Activated CD8-positive, alpha-beta memory T cell treated with anti-CD3 and anti-CD28 coated beads for 36 hours (primary cell): ENCODE results near the gene PRAMEF4. TPM values are rescaled to one million over a fixed set of nuclear protein-coding genes. Genes with fewer than 3 reads are reported as not detected.
"Not testable (repeated sequence)": the region's sequence is repeated elsewhere in the genome, so short reads cannot be mapped to it uniquely, and the experiment has no call there.

Source experiments
- CTCF ChIA-PET: fragments of 350-600 bp; sonication (Branson Sonifier 250); formaldehyde crosslinking; loops from one replicate; lab custom pipeline; 2021; ENCODE audit warnings: antibody characterized with exemption; lab: Charles Lee
- POLR2A ChIA-PET: fragments of 350-600 bp; sonication (Branson Sonifier 250); formaldehyde crosslinking; loops from one replicate; lab custom pipeline; 2021; ENCODE audit warnings: antibody characterized with exemption; lab: Charles Lee
- total RNA-seq, 2 experiments: library from RNA; stranded (reverse); gene quantifications; one replicate each; pipeline ENCODE4 v1.2.3, GENCODE V29; 2021

PRAMEF4 gene
- total RNA-seq: not detected

DNA sequence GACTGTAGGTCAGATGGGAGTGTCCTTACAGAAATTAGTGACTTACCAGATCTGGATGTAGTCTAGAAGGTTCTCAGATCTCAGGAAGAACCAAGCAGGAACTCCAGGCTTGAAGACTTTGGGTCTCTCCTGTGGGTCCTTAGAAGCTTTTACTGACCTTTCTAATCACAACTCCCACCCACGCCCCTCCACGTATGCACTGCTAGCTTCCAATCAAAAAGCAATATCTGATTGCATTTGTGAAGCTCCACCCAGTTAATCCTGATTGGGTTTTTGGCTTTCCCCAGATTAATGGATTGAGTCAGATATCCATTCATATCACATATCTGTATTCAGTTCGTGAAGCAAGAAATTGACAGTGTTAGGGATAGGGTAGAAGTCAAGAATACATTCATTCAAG lies at the start of gene PRAMEF4:
PRAMEF4 (minus strand) TSS at position 101 of the 400 bp plus-strand sequence. CDS start 2,807 bp downstream, outside the sequence.
- CTCF ChIA-PET, POLR2A ChIA-PET: not testable (repeated sequence)

DNA sequence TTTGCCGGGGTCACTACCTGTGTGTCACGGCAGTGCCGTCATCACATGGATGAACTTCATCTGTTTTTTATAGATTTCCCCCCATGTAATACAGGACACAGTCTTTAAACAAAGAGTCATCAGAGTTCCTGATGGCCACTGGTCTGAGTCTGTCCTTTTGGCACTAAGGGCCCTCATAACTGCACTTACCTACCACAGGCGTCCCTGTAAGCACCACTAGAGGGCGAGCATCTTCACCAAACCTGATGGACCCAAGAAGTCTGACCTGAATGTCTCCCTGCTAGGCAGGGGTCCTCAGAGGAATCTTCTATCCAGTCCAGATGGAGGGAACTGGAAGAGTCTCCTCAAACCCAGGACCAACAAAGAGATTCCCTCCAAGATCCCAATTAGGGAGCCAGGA lies 38.4 kb upstream of the PRAMEF4 start:
- POLR2A ChIA-PET, CTCF ChIA-PET: not testable (repeated sequence)

DNA sequence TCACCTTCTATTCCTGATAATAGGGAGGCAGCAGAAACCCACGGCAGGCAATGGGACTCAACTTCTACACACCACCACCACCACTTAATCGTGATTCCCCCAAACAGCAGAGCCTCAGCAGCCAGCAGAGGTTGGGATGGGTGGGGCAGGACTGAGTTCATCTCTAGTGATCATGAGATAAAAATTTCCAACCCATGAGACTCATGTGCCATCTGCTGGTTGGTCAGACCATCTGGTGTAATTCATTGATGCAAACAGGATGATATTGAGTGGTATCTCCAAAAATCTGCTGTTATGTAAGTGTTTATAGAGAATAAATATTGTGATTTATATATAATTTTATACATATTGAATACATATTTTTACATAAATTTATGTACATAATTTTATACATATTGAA lies 35.7 kb upstream of the PRAMEF4 start:
- POLR2A ChIA-PET, CTCF ChIA-PET: not testable (repeated sequence)

DNA sequence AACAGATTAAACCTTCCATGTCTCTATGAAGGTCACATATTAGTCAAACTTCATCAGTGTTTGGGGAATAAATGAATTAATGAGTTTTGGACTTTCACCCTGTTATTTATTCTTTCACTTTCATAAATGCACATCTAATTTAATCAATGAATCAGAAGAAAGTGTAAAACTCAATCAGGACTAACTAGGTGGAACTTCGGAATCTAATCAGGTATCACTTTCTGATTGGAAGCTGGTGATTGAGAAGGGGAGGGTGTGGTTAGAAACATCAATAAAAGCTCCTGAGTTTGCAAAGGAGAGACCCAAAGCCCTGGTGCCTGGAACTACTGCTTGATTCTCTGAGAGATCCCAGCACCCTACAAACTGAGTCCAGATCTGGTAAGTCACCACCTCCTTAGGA lies 30.3 kb upstream of the PRAMEF4 start, which contains the start of gene PRAMEF7:
PRAMEF7 (plus strand) TSS at position 301 of the 400 bp plus-strand sequence. CDS start 1,083 bp downstream, outside the sequence.
- POLR2A ChIA-PET, CTCF ChIA-PET: not testable (repeated sequence)

DNA sequence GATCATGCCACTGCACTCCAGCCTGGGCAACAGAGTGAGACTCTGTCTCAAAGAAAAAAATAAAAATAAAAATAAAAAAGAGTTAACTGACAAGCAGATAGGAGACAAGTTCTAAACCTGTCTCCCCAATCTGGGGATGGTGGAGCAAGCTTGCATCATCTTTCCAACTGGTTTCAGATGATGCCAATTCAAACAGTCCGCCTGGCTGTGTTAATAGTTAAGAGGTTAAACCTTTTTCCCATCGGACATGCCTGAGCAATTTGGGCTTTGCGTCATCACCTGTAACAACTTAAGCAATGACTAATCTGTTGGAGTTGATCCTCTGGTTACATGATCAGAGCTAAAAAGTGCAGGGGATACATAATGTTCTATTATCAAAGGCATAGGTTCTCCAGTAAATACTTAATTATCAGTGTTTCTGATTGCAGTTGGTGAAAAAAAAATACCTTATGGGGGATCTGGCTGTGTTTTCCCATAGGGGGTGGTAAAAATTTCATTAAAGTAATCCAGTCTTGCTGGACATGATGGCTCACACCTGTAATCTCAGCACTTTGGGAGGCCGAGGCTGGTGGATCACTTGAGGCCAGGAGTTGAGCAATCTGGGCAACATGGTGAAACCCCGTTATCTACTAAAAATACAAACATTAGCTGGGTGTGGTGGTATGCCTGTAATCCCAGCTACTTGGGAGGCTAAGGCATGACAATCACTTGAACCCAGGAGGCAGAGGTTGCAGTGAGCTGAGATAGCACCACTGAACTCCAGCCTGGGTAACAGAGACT lies 18.0 kb upstream of the PRAMEF4 start:
- POLR2A ChIA-PET, CTCF ChIA-PET: not testable (repeated sequence)

DNA sequence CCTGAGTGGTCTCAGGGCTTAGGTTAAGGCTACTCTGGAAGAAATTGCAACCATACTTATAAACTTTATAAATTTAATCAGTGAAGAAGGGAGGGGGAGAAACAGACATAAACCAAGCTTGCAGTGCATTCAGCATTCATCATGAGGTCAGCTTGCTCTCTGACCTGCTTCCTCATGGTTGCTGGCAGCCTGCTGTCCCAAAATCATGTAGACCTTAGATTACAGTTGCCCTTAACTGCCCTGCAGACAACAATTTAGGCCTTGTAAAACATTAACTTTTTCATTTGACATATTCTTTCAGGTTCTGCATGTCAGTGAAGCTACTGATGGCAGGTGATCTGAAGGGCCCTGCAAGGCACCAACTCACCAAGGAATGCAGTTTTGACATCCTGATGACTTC lies 13.2 kb upstream of the PRAMEF4 start:
- POLR2A ChIA-PET, CTCF ChIA-PET: not testable (repeated sequence)

DNA sequence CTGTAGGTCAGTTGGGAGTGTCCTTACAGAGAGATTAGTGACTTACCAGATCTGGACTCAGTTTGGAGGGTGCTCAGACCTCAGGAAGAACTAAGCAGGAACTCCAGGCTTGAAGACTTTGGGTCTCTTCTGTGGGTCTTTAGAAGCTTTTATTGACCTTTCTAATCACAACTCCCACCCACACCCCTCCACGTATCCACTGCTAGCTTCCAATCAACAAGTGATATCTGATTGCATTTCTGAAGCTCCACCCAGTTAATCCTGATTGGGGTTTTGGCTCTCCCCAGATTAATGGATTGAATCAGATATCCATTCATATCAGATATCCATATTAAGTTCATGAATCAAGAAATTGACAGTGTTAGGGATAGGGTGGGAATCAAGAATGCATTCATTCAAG lies 12.2 kb upstream of the PRAMEF4 start, which contains the start of gene PRAMEF10:
PRAMEF10 (minus strand) TSS at position 101 of the 400 bp plus-strand sequence. CDS start 2,423 bp downstream, outside the sequence.
- POLR2A ChIA-PET, CTCF ChIA-PET: not testable (repeated sequence)

DNA sequence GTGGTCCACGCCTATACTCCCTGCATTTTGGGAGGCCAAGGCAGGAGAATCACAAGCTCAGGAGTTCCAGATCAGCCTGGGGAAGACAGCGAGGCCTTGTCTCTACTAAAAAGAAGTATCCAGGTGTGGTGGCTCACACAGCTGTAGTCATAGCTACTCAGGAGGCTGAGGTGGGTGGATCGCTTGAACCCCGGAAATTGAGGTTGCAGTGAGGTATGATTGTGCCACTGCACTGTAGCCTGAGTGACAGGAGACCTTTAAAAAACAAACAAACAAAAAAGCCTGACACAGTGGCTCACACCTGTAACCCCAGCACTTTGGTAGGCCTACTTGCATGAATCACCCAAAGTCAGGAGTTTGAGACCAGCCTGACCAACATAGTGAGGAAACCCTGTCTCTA lies 7.5 kb downstream of the PRAMEF4 start:
- CTCF ChIA-PET, POLR2A ChIA-PET: not testable (repeated sequence)

DNA sequence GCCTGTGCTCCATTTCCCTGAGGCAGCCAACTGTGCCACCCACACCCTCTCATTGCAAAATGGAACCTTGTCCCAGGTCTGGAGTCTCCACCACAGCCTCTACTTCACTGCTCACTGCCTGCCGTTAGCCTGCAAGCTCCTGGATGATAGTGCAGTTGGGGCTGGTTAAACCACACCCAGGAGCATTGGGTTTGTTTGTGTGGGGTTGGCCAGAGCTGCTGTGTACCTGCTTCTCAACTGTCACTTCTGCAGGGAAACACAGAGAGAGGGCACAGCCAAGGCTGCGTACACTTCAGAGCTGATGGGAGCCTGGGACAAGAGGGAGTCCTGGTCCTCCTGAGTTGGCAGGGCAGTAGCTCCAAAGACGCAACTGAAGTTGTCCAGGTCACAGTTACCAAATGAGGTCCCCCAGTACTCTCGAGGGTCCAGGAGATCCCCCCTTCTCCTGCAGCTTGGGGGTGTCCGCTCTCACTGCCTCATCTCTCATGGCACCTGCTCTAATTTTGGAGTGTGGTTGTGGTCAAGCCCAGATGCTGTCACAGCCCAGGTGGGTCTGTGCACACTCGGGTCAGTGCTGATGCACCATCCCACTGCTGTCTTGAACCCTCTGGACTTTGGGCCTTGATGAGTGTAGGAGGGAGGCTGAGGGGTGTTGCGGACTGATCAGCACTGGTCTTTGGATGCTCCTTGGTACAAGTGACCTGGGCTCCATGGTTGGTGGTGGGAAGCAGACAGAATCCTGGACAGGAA lies 22.7 kb downstream of the PRAMEF4 start:
- CTCF ChIA-PET, POLR2A ChIA-PET: not testable (repeated sequence)

DNA sequence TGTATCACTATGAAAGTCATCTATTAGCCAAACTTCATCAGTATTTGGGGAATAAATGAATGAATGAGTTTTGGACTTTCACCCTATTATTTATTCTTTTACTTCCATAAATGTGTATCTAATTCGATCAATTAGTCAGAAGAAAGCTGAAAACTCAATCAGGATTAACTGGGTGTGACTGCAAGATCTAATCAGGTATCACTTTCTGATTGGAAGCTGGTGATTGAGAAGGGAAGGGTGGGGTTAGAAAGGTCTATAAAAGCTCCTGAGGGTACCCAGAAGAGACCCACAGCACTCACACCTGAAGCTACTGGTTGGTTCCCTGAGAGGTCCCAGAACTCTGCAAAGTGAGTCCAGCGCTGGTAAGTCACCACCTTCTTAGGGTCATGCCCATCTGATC lies 29.2 kb downstream of the PRAMEF4 start, which contains the start of gene PRAMEF2:
PRAMEF2 (plus strand) TSS at position 301 of the 400 bp plus-strand sequence. CDS start 1,924 bp downstream, outside the sequence.
- CTCF ChIA-PET, POLR2A ChIA-PET: not testable (repeated sequence)

DNA sequence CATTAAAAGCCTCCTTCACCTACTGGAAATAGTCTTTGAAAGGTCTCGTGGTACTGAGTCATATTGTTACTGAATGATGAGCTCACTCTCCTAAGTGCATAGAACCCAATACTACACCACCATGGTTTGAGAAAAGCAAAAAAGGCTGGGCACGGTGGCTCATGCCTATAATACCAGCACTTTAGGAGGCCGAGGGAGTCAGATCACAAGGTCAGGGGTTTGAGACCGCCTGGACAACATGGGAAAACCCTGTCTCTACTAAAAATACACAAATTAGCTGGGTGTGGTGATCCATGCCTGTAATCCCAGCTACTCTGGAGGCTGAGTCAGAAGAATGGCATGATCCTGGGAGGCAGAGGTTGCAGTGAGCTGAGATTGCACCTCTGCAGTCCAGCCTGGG lies 34.2 kb downstream of the PRAMEF4 start:
- ChIA-PET CTCF (no interaction called here), POLR2A (no interaction called here)

DNA sequence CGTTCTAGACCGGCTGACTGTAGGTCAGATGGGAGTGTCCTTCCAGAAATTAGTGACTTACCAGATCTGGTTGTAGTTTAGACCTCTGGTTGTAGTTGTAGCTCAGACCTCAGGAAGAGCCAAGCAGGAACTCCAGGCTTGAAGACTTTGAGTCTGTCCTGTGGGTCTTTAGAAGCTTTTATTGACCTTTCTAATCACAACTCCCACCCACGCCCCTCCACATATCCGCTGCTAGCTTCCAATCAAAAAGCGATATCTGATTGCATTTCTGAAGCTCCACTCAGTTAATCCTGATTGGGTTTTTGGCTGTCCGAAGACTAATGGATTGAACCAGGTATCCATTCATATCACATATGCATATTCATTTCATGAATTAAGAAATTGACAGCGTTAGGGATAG lies 37.4 kb downstream of the PRAMEF4 start, which contains the start of gene HNRNPCL1:
HNRNPCL1 (minus strand) TSS at position 101 of the 400 bp plus-strand sequence. CDS start 431 bp downstream, outside the sequence.
- POLR2A ChIA-PET, CTCF ChIA-PET: not testable (repeated sequence)

DNA sequence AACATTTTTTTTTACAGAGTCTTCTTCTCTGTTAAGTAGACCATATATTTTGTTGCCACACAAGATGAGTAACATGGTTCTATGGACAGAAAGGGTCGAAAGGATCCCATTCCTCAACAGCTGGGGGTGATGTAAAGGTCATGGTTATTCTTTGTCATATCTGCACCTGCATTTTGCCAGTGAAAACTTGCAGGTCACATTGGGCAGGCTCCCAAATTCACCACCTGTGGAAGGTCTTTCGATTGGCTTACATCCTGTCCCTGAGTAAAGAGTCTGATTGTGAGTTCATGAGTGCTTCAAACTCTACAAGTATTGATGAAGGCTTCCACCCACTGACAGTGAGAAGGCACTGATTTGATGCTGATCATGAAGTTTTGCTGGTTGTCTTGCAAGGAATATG lies 52.8 kb downstream of the PRAMEF4 start:
- POLR2A ChIA-PET, CTCF ChIA-PET: not testable (repeated sequence)

DNA sequence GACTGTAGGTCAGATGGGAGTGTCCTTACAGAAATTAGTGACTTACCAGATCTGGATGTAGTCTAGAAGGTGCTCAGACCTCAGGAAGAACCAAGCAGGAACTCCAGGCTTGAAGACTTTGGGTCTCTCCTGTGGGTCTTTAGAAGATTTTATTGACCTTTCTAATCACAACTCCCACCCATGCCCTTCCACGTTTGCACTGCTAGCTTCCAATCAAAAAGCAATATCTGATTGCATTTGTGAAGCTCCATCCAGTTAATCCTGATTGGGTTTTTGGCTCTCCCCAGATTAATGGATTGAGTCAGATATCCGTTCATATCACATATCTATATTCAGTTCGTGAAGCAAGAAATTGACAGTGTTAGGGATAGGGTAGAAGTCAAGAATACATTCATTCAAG lies 54.7 kb downstream of the PRAMEF4 start, which contains the start of gene PRAMEF11:
PRAMEF11 (minus strand) TSS at position 101 of the 400 bp plus-strand sequence. CDS start 2,621 bp downstream, outside the sequence.
- POLR2A ChIA-PET, CTCF ChIA-PET: not testable (repeated sequence)

Other genes with a start within 250 kb of the PRAMEF4 start
- not detected for gene AADACL4, start 242.1 kb downstream of the PRAMEF4 start, total RNA-seq
- gene AADACL3, start 170.1 kb downstream of the PRAMEF4 start, total RNA-seq: not detected
- not detected for gene CFAP107, start 140.0 kb downstream of the PRAMEF4 start, total RNA-seq
- gene PRAMEF12, start 112.5 kb downstream of the PRAMEF4 start, total RNA-seq: not detected
- gene PRAMEF1, start 94.8 kb downstream of the PRAMEF4 start, total RNA-seq: not detected
- gene PRAMEF11, start 54.8 kb downstream of the PRAMEF4 start, total RNA-seq: not detected
- not detected for gene HNRNPCL1, start 37.5 kb downstream of the PRAMEF4 start, total RNA-seq
- not detected for gene PRAMEF2, start 29.1 kb downstream of the PRAMEF4 start, total RNA-seq
- gene PRAMEF10, start 12.1 kb upstream of the PRAMEF4 start, total RNA-seq: not detected
- gene PRAMEF7, start 30.4 kb upstream of the PRAMEF4 start, total RNA-seq: not detected
- gene PRAMEF6, start 61.4 kb upstream of the PRAMEF4 start, total RNA-seq: not detected
- not detected for gene PRAMEF27, start 170.4 kb upstream of the PRAMEF4 start, total RNA-seq
- gene HNRNPCL3, start 174.6 kb upstream of the PRAMEF4 start, total RNA-seq: not detected
- gene PRAMEF25, start 184.6 kb upstream of the PRAMEF4 start, total RNA-seq: not detected
- gene HNRNPCL2, start 230.7 kb upstream of the PRAMEF4 start, total RNA-seq: not detected